Fibroblast of lung (primary cell): ENCODE data around the gene GRAMD2B. TPM values are rescaled to one million over a fixed set of nuclear protein-coding genes. Genes with fewer than 3 reads are reported as not detected.

Source experiments
- DNase-seq, 2 donors: peaks; one replicate each; pipeline versions ENCODE4 v3.0.0 to v3.0.0-alpha.2; 2010; ENCODE audit warnings: low read depth in 2 of 2
- H2AFZ ChIP-seq: 2 replicates; pipeline ENCODE4 v1.5.1; 2012; ENCODE audit warnings: low read length, control low read depth, inconsistent platforms
- H3K27ac ChIP-seq: 2 replicates; pipeline ENCODE4 v1.5.1; 2011; ENCODE audit warnings: low read length, control low read depth; ENCODE audit not compliant: insufficient read depth
- H3K27me3 ChIP-seq: 2 replicates; pipeline ENCODE4 v1.5.1; 2011; ENCODE audit warnings: mild to moderate bottlenecking, low read length; ENCODE audit not compliant: control insufficient read depth, insufficient read depth
- H3K36me3 ChIP-seq: 2 replicates; pipeline ENCODE4 v1.5.1; 2011; ENCODE audit warnings: low read length; ENCODE audit not compliant: control insufficient read depth, insufficient read depth
- H3K4me1 ChIP-seq: 2 replicates; pipeline ENCODE4 v1.5.1; 2011; ENCODE audit warnings: low read length; ENCODE audit not compliant: control insufficient read depth, insufficient read depth; ENCODE audit errors: extremely low read depth
- H3K4me2 ChIP-seq: 2 replicates; pipeline ENCODE4 v1.5.1; 2011; ENCODE audit warnings: low read length, control low read depth; ENCODE audit not compliant: insufficient read depth; ENCODE audit errors: extremely low read depth
- H3K4me3 ChIP-seq, 4 experiments: fragments of 200-600 bp in 1 of 4; sonication (generic) in 1 of 4; replicated peaks in 1 of 4; 2 replicates each; pipeline ENCODE4 v1.5.1; 2011 to 2016; ENCODE audit warnings: low read length in 4 of 4, low read depth in 3 of 4, mild to moderate bottlenecking in 3 of 4, control low read depth in 2 of 4, inconsistent platforms in 1 of 4, mixed read lengths in 1 of 4; ENCODE audit not compliant: insufficient read depth in 1 of 4; ENCODE audit errors: control extremely low read depth in 1 of 4
- H3K79me2 ChIP-seq: 2 replicates; pipeline ENCODE4 v1.5.1; 2012; ENCODE audit warnings: mild to moderate bottlenecking, low read length, inconsistent platforms; ENCODE audit not compliant: control insufficient read depth, insufficient read depth
- H3K9ac ChIP-seq: 2 replicates; pipeline ENCODE4 v1.5.1; 2011; ENCODE audit warnings: mild to moderate bottlenecking, low read length, control low read depth; ENCODE audit not compliant: insufficient read depth
- H3K9me3 ChIP-seq: 2 replicates; pipeline ENCODE4 v1.5.1; 2012; ENCODE audit warnings: low read depth, low read length; ENCODE audit not compliant: control insufficient read depth, insufficient read depth
- H4K20me1 ChIP-seq: 2 replicates; pipeline ENCODE4 v1.5.1; 2011; ENCODE audit warnings: low read length; ENCODE audit not compliant: control insufficient read depth, insufficient read depth; ENCODE audit errors: extremely low read depth
- CTCF ChIP-seq, 2 donors: IDR thresholded peaks in 1 of 2; conservative IDR thresholded peaks in 1 of 2; 1 replicate in 1 of 2; 2 replicates in 1 of 2; pipeline ENCODE4 v1.5.1; 2011 to 2012; ENCODE audit warnings: low read length in 2 of 2, control low read depth in 1 of 2, inconsistent platforms in 1 of 2, low read depth in 1 of 2, mild to moderate bottlenecking in 1 of 2
- EZH2 ChIP-seq: IDR thresholded peaks from 2 replicates; pipeline ENCODE4 v1.5.1; 2012; ENCODE audit warnings: low read length, control low read depth, mild to moderate bottlenecking; ENCODE audit errors: missing control alignments
- polyA plus RNA-seq, 2 donors: library from polyadenylated mRNA; depleted of rRNA in 1 of 2; stranded (reverse) in 1 of 2; unstranded in 1 of 2; fragments of >200 nt; gene quantifications; 2 replicates each; pipeline ENCODE4 v1.2.1, GENCODE V29; 2011 to 2012; ENCODE audit warnings: missing spikeins in 1 of 2
- total RNA-seq: library from RNA; depleted of rRNA; stranded (reverse); fragments of >200 nt; gene quantifications from 2 replicates; pipeline ENCODE4 v1.2.1, GENCODE V29; 2014

GRAMD2B gene
- total and polyA plus RNA-seq, 2 donors (not counting 1 experiment from before 2014, with no cell fraction given) = 21.3 to 37.6 TPM

GRCh38 chr5:126454081-126454480, 30.9 kb downstream of the GRAMD2B start:
- Histone ChIP-seq H3K4me1 (no peaks in the 10 kb centered on the region), H3K79me2 (peaks cover 5% of the 10 kb centered on the region), H3K36me3 (no peaks in the 10 kb centered on the region), H2AFZ (no peak overlapping the region), H3K9ac (no peak overlapping the region), H3K27me3 (no peaks in the 10 kb centered on the region), H3K4me3 (no peak overlapping the region), H3K9me3 (no peaks in the 10 kb centered on the region), H4K20me1 (no peaks in the 10 kb centered on the region), H3K4me2 (no peak overlapping the region), H3K27ac (no peak overlapping the region)
- DNase-seq = peak in 1 of 2 donors; percentile 19
- TF ChIP-seq CTCF (conservative IDR thresholded peaks at IDR 0.05 in 1 of 2, IDR thresholded peaks at IDR 0.05 in 1 of 2; ENCODE audit: low read depth in 1 of 2, low read length in 2 of 2) (no peak), EZH2 (no peak)

- no peak overlapping the region for H2AFZ ChIP-seq
- no peak for TF ChIP-seq EZH2
- TF ChIP-seq CTCF (conservative IDR thresholded peaks at IDR 0.05 in 1 of 2, IDR thresholded peaks at IDR 0.05 in 1 of 2; ENCODE audit: low read depth in 1 of 2, low read length in 2 of 2) = no peak
- H3K27me3 ChIP-seq = no peaks in the 10 kb centered on the region
- H3K79me2 ChIP-seq = peaks cover 5% of the 10 kb centered on the region
- DNase-seq = no peak
- no peaks in the 10 kb centered on the region for H3K4me1 ChIP-seq
- no peak overlapping the region for H3K27ac ChIP-seq
- no peak overlapping the region for H3K9ac ChIP-seq
- H3K9me3 ChIP-seq = no peaks in the 10 kb centered on the region
- H4K20me1 ChIP-seq = no peaks in the 10 kb centered on the region
- H3K4me3 ChIP-seq = no peak overlapping the region
- H3K36me3 ChIP-seq = no peaks in the 10 kb centered on the region
- no peak overlapping the region for H3K4me2 ChIP-seq
Measured at GRCh38 chr5:126454535-126454934, 31.3 kb downstream of the GRAMD2B start.

GRCh38 chr5:126455264-126455663, 32.1 kb downstream of the GRAMD2B start:
- H4K20me1 ChIP-seq = no peaks in the 10 kb centered on the region
- H3K4me1 ChIP-seq = no peaks in the 10 kb centered on the region
- no peak overlapping the region for H3K9ac ChIP-seq
- H2AFZ ChIP-seq = no peak overlapping the region
- no peaks in the 10 kb centered on the region for H3K36me3 ChIP-seq
- H3K9me3 ChIP-seq = no peaks in the 10 kb centered on the region
- H3K4me2 ChIP-seq = no peak overlapping the region
- H3K4me3 ChIP-seq = no peak overlapping the region
- peaks cover 3% of the 10 kb centered on the region for H3K79me2 ChIP-seq
- H3K27ac ChIP-seq = no peak overlapping the region
- no peaks in the 10 kb centered on the region for H3K27me3 ChIP-seq
- TF ChIP-seq EZH2 = no peak
- DNase-seq = no peak
